SK-N-MC (cell line): ENCODE results near the gene PRKN.
"Not testable (repeated sequence)": the region's sequence is repeated elsewhere in the genome, so short reads cannot be mapped to it uniquely, and the experiment has no call there.

ENCODE experiments used
- DNase-seq: peaks from one replicate; pipeline ENCODE4 v3.0.0-alpha.2; 2011; ENCODE audit warnings: low read depth, low spot score
- H3K27ac ChIP-seq: fragments of 200-600 bp; sonication (generic); 2 replicates; pipeline ENCODE4 v1.5.1; 2016; ENCODE audit warnings: mixed run types
- H3K36me3 ChIP-seq: fragments of 200-600 bp; sonication (generic); 2 replicates; pipeline ENCODE4 v1.6.1; 2017; ENCODE audit warnings: antibody characterized with exemption, low read length, mixed read lengths; ENCODE audit not compliant: insufficient read depth
- H3K4me3 ChIP-seq: fragments of 200-600 bp; sonication (generic); 2 replicates; pipeline ENCODE4 v1.5.1; 2016
- H3K9ac ChIP-seq: fragments of 200-600 bp; sonication (generic); 2 replicates; pipeline ENCODE4 v1.8.0; 2017; ENCODE audit warnings: mixed run types, mixed read lengths; ENCODE audit not compliant: insufficient read length
- H3K9me3 ChIP-seq: fragments of 200-600 bp; sonication (generic); 2 replicates; pipeline ENCODE4 v1.6.1; 2017; ENCODE audit warnings: low read depth, mild to moderate bottlenecking, antibody characterized with exemption, low read length, moderate library complexity, mixed read lengths
- EZH2 ChIP-seq: fragments of 200-600 bp; sonication (generic); IDR thresholded peaks from one replicate; pipeline ENCODE4 v1.6.1; 2017; ENCODE audit warnings: antibody characterized with exemption
- FOXP2 ChIP-seq: optimal IDR thresholded peaks from 2 replicates; pipeline ENCODE3; 2011; ENCODE audit warnings: mild to moderate bottlenecking, moderate library complexity; ENCODE audit not compliant: insufficient read depth; ENCODE audit errors: extremely low read length, control extremely low read depth
- POLR2AphosphoS5 ChIP-seq: IDR thresholded peaks from 2 replicates; pipeline ENCODE4 v1.6.1; 2012; ENCODE audit warnings: mild to moderate bottlenecking, low read depth, low read length, borderline replicate concordance

PRKN gene

GRCh38 chr6:162538643-162539064 lies 188.9 kb downstream of the PRKN start:
- Histone ChIP-seq H3K9ac (no peak overlapping the region), H3K9me3 (no peaks in the 10 kb centered on the region), H3K27ac (no peak overlapping the region), H3K36me3 (no peaks in the 10 kb centered on the region), H3K4me3 (no peak overlapping the region)
- TF ChIP-seq POLR2AphosphoS5, result no peak
- no peak for TF ChIP-seq EZH2
- no peak for TF ChIP-seq FOXP2
- DNase-seq, result no peak

- Histone ChIP-seq H3K36me3 (no peaks in the 10 kb centered on the region), H3K9me3 (no peaks in the 10 kb centered on the region), H3K4me3 (no peak overlapping the region), H3K27ac (no peak overlapping the region), H3K9ac (no peak overlapping the region)
- no peak for DNase-seq
- no peak for TF ChIP-seq EZH2
- TF ChIP-seq FOXP2, result no peak
- TF ChIP-seq POLR2AphosphoS5, result no peak
Observed at GRCh38 chr6:162533009-162533400, 194.6 kb downstream of the PRKN start.

GRCh38 chr6:162532283-162533008 lies 195.1 kb downstream of the PRKN start:
- Histone ChIP-seq H3K9ac (no peak overlapping the region), H3K27ac (no peak overlapping the region), H3K9me3 (no peaks in the 10 kb centered on the region), H3K36me3 (no peaks in the 10 kb centered on the region), H3K4me3 (no peak overlapping the region)
- TF ChIP-seq POLR2AphosphoS5 (no peak), EZH2 (no peak), FOXP2 (no peak)
- no peak for DNase-seq

- H3K36me3 ChIP-seq, H3K9ac ChIP-seq, DNase-seq, H3K27ac ChIP-seq, H3K4me3 ChIP-seq, H3K9me3 ChIP-seq: not testable (repeated sequence)
Observed at GRCh38 chr6:162531391-162531790, 196.2 kb downstream of the PRKN start.

GRCh38 chr6:162528538-162528937 lies 199.0 kb downstream of the PRKN start:
- no peak overlapping the region for H3K4me3 ChIP-seq
- no peak overlapping the region for H3K27ac ChIP-seq
- no peak for DNase-seq
- TF ChIP-seq EZH2 (no peak), FOXP2 (no peak), POLR2AphosphoS5 (no peak)
- no peaks in the 10 kb centered on the region for H3K9me3 ChIP-seq
- H3K9ac ChIP-seq, result no peak overlapping the region
- H3K36me3 ChIP-seq, result no peaks in the 10 kb centered on the region

- no peaks in the 10 kb centered on the region for H3K36me3 ChIP-seq
- TF ChIP-seq POLR2AphosphoS5, result no peak
- TF ChIP-seq FOXP2, result no peak
- TF ChIP-seq EZH2, result no peak
- no peak for DNase-seq
Observed at GRCh38 chr6:162526960-162527359, 200.6 kb downstream of the PRKN start.

GRCh38 chr6:162525181-162525580 lies 202.4 kb downstream of the PRKN start:
- Histone ChIP-seq H3K27ac (no peak overlapping the region), H3K9ac (no peak overlapping the region), H3K4me3 (no peak overlapping the region), H3K9me3 (no peaks in the 10 kb centered on the region), H3K36me3 (no peaks in the 10 kb centered on the region)
- no peak for TF ChIP-seq FOXP2
- no peak for TF ChIP-seq POLR2AphosphoS5
- TF ChIP-seq EZH2, result no peak
- no peak for DNase-seq

More at GRCh38 chr6:162526960-162527359, 200.6 kb downstream of the PRKN start:
- no peak overlapping the region for H3K4me3 ChIP-seq
- H3K9ac ChIP-seq, result no peak overlapping the region
- H3K9me3 ChIP-seq, result no peaks in the 10 kb centered on the region
- H3K27ac ChIP-seq, result no peak overlapping the region

- H3K27ac ChIP-seq, result no peak overlapping the region
- H3K36me3 ChIP-seq, result no peaks in the 10 kb centered on the region
- DNase-seq, result no peak
- no peak overlapping the region for H3K4me3 ChIP-seq
- no peak overlapping the region for H3K9ac ChIP-seq
- H3K9me3 ChIP-seq, result no peaks in the 10 kb centered on the region
- TF ChIP-seq FOXP2 (no peak), POLR2AphosphoS5 (no peak), EZH2 (no peak)
Observed at GRCh38 chr6:162512744-162513143, 214.8 kb downstream of the PRKN start.

GRCh38 chr6:162497389-162497788 lies 230.2 kb downstream of the PRKN start:
- no peak for DNase-seq
- Histone ChIP-seq H3K9me3 (no peaks in the 10 kb centered on the region), H3K36me3 (no peaks in the 10 kb centered on the region), H3K27ac (no peak overlapping the region), H3K9ac (no peak overlapping the region), H3K4me3 (no peak overlapping the region)
- TF ChIP-seq FOXP2, result no peak
- TF ChIP-seq EZH2, result no peak
- no peak for TF ChIP-seq POLR2AphosphoS5
